Measurements from ENCODE around the gene EFCAB13. TPM values are rescaled to one million over a fixed set of nuclear protein-coding genes. Genes with fewer than 3 reads are reported as not detected.

The EFCAB13 gene
- total and polyA plus RNA-seq, 11 donors, result 0.47 to 6.1 (median 1.4) TPM

- ATAC-seq, result no peak
- no peak for TF ChIP-seq POLR2A (IDR thresholded peaks at IDR 0.05)
- H3K27ac ChIP-seq, result no peak overlapping the region
- intact Hi-C loops (cut with DNase I), result loop anchor here in 1 of 10 donors (1.0 kb wide), 1 partner anchor 21 kb away; no protein-coding TSS in a partner anchor
- H3K36me3 ChIP-seq, result peaks cover 0 to 50% (median 8%) of the 10 kb centered on the region in 9 donors
- no peaks in the 10 kb centered on the region for H3K9me3 ChIP-seq
- DNase-seq, result no peak
- H3K4me1 ChIP-seq, result peaks cover 0 to 17% (median under 1%) of the 10 kb centered on the region in 12 donors
- H3K27me3 ChIP-seq, result no peaks in the 10 kb centered on the region
- 96 to 100% (median 99%) methylated on average over 1 of the region's 1 CpG for WGBS, 4 donors
- no peak overlapping the region for H3K4me3 ChIP-seq
Observed at GRCh38 chr17:47289302-47289701, 34.5 kb upstream of the EFCAB13 start.

DNA sequence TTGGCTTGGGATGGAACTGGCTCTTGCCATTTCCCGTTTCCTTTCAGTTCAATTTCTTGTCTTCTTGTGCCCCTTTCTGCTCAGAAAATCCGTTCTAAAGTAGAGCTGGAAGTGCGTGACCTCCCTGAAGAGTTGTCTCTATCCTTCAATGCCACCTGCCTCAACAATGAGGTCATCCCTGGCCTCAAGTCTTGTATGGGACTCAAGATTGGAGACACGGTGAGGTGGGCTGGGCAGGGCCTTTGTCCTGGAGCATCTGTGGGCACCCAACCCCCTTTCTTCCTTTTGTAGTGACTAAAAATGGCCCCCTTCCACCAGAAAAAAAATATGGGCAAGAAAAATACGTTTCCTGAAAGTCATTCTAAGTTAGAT, 32.9 kb upstream of the EFCAB13 start:
- Histone ChIP-seq H3K9me3 (no peaks in the 10 kb centered on the region), H3K4me3 (no peak overlapping the region), H3K27ac (no peak overlapping the region), H3K27me3 (no peaks in the 10 kb centered on the region), H3K4me1 (peaks cover 0 to 32% (median 7%) of the 10 kb centered on the region in 12 donors), H3K36me3 (peaks cover 0 to 40% (median 8%) of the 10 kb centered on the region in 9 donors)
- TF ChIP-seq, protein P1, sequence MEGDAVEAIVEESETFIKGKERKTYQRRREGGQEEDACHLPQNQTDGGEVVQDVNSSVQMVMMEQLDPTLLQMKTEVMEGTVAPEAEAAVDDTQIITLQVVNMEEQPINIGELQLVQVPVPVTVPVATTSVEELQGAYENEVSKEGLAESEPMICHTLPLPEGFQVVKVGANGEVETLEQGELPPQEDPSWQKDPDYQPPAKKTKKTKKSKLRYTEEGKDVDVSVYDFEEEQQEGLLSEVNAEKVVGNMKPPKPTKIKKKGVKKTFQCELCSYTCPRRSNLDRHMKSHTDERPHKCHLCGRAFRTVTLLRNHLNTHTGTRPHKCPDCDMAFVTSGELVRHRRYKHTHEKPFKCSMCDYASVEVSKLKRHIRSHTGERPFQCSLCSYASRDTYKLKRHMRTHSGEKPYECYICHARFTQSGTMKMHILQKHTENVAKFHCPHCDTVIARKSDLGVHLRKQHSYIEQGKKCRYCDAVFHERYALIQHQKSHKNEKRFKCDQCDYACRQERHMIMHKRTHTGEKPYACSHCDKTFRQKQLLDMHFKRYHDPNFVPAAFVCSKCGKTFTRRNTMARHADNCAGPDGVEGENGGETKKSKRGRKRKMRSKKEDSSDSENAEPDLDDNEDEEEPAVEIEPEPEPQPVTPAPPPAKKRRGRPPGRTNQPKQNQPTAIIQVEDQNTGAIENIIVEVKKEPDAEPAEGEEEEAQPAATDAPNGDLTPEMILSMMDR (IDR thresholded peaks at IDR 0.05), result no peak
- no peak for TF ChIP-seq POLR2A (IDR thresholded peaks at IDR 0.05)
- 86 to 92% (median 87%) methylated on average over 5 of the region's 5 CpGs for WGBS, 4 donors
- no peak for DNase-seq
- ATAC-seq, result no peak
- intact Hi-C loops (cut with DNase I), result no loop called here

- ATAC-seq, result no peak
- TF ChIP-seq, protein P1 (IDR thresholded peaks at IDR 0.05), result no peak
- no peak for TF ChIP-seq POLR2A (IDR thresholded peaks at IDR 0.05)
- Histone ChIP-seq H3K36me3 (peaks cover 0 to 35% (median 8%) of the 10 kb centered on the region in 9 donors), H3K27ac (no peak overlapping the region), H3K4me3 (no peak overlapping the region), H3K9me3 (no peaks in the 10 kb centered on the region), H3K4me1 (peaks cover 0 to 33% (median 7%) of the 10 kb centered on the region in 12 donors), H3K27me3 (no peaks in the 10 kb centered on the region)
- intact Hi-C loops (cut with DNase I), result no loop called here
- no peak for DNase-seq
- WGBS, 4 donors, result 79 to 85% (median 83%) methylated on average over 8 of the region's 8 CpGs
Observed at GRCh38 chr17:47291242-47291873, 32.4 kb upstream of the EFCAB13 start.

- Histone ChIP-seq H3K36me3 (peaks cover 0 to 31% (median 8%) of the 10 kb centered on the region in 9 donors), H3K27me3 (no peaks in the 10 kb centered on the region), H3K27ac (no peak overlapping the region), H3K4me1 (peaks cover 0 to 28% (median 7%) of the 10 kb centered on the region in 12 donors), H3K9me3 (no peaks in the 10 kb centered on the region), H3K4me3 (no peak overlapping the region)
- intact Hi-C loops (cut with DNase I), result no loop called here
- ATAC-seq (no peak), DNase-seq (no peak)
- WGBS, 4 donors, result 87 to 92% (median 90%) methylated on average over 8 to 14 of the region's 14 CpGs
- no peak for TF ChIP-seq POLR2A (IDR thresholded peaks at IDR 0.05)
Observed at GRCh38 chr17:47292206-47292605, 31.5 kb upstream of the EFCAB13 start.

- Histone ChIP-seq H3K4me3 (no peak overlapping the region), H3K9me3 (no peaks in the 10 kb centered on the region), H3K4me1 (peaks cover 0 to 23% (median 7%) of the 10 kb centered on the region in 12 donors), H3K36me3 (peaks cover 0 to 27% (median 8%) of the 10 kb centered on the region in 9 donors), H3K27me3 (no peaks in the 10 kb centered on the region), H3K27ac (peak overlapping the region in 1 of 12 donors; percentile 28)
- DNase-seq (no peak), ATAC-seq (no peak)
- WGBS, 4 donors, result 72 to 88% (median 87%) methylated on average over 9 to 14 of the region's 14 CpGs
- intact Hi-C loops (cut with DNase I), result no loop called here
- no peak for TF ChIP-seq POLR2A (IDR thresholded peaks at IDR 0.05)
- TF ChIP-seq, protein P1 (IDR thresholded peaks at IDR 0.05), result no peak
Observed at GRCh38 chr17:47295037-47295873, 28.5 kb upstream of the EFCAB13 start.
